Measurements from ENCODE around the gene SH3RF1. TPM values are rescaled to one million over a fixed set of nuclear protein-coding genes. Genes with fewer than 3 reads are reported as not detected.

Gene SH3RF1
- total and polyA plus RNA-seq, 10 of the 15 experiments (the other 5 are each of a cell fraction or from before 2014, with no cell fraction given) = 4.5 to 22.5 (median 10.4) TPM

DNA sequence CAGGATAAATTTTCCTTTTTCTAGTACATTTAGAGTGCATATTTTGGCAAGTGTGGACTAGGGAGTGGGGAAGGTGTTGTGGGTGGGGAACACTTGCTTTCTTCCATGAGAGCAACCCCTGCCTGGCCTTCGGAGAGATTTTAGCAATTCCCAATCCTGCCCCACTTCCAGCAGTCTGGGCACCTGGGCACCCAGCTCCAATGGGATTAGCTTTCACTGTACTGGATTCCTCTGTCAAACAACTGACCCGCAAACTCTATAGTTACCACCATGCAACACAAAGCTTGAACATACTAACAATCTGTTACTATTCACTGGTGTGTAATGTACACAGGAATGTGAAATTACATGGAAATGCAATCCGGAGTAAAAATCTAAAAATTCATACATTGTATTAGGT lies 50.3 kb downstream of the SH3RF1 start:
- Histone ChIP-seq H3K36me3 (ENCODE audit: control insufficient read depth in 2 of 2, insufficient read depth in 2 of 2, low read length in 1 of 2) (peaks cover 0 to 9% of the 10 kb centered on the region in 2 experiments; a peak in 1 of 4 replicates), H3K4me2 (ENCODE audit: control insufficient read depth, insufficient read depth) (no peak overlapping the region), H3K79me2 (ENCODE audit: control insufficient read depth, insufficient read depth, low read length) (peaks cover 10% of the 10 kb centered on the region), H3K9me3 (replicated peaks; ENCODE audit: control insufficient read depth, insufficient read depth, low read length) (no peaks in the 10 kb centered on the region; the same call in 1 of the 3 replicates), H3K4me3 (no peak overlapping the region), H3K4me1 (ENCODE audit: control insufficient read depth, insufficient read depth, low read length) (peaks cover 9% of the 10 kb centered on the region), H3K27ac (ENCODE audit: control insufficient read depth, insufficient read depth) (no peak overlapping the region), H2AFZ (ENCODE audit: control insufficient read depth, low read depth, low read length) (no peak overlapping the region), H3K9ac (ENCODE audit: control insufficient read depth, insufficient read depth, low read length) (no peak overlapping the region), H4K20me1 (ENCODE audit: control insufficient read depth, insufficient read depth) (no peaks in the 10 kb centered on the region), H3K27me3 (replicated peaks in 1 of 2; ENCODE audit: control insufficient read depth in 2 of 2, insufficient read depth in 2 of 2, low read length in 1 of 2) (no peaks in the 10 kb centered on the region)
- BruUV-seq (replicated peaks) = no TSS peak
- ChIA-PET CTCF (interaction anchor here (0.9 kb wide), 1 partner anchor 299 kb away, joined by 3 read pairs; no protein-coding TSS in a partner anchor), SMC1A (ENCODE audit: uncharacterized antibody, unreplicated experiment) (interaction anchor here (1.4 to 2.0 kb wide), 2 partner anchors 10 to 49 kb away, joined by 4 to 6 read pairs; no protein-coding TSS in a partner anchor), POLR2A (no interaction called here), RAD21 (ENCODE audit: unreplicated experiment) (no interaction called here)
- TF ChIP-seq RBBP5 (conservative IDR thresholded peaks at IDR 0.05) (no peak), TAF1 (IDR thresholded peaks at IDR 0.05; ENCODE audit: borderline replicate concordance, low read depth, low read length) (no peak), RELA (IDR thresholded peaks at IDR 0.05; ENCODE audit: borderline replicate concordance, partially characterized antibody) (no peak), ZNF24 (IDR thresholded peaks at IDR 0.05) (no peak), HDAC2 (IDR thresholded peaks at IDR 0.05) (no peak), HDGF (IDR thresholded peaks at IDR 0.05) (no peak), BACH1 (IDR thresholded peaks at IDR 0.05; ENCODE audit: borderline replicate concordance) (no peak), CHD1 (IDR thresholded peaks at IDR 0.05; ENCODE audit: low read depth, low read length) (no peak), NFYB (IDR thresholded peaks at IDR 0.05; ENCODE audit: insufficient read depth, low read depth, low read length) (no peak), MTA2 (IDR thresholded peaks at IDR 0.05; ENCODE audit: low read depth) (no peak)
- TF ChIP-seq, protein P1, sequence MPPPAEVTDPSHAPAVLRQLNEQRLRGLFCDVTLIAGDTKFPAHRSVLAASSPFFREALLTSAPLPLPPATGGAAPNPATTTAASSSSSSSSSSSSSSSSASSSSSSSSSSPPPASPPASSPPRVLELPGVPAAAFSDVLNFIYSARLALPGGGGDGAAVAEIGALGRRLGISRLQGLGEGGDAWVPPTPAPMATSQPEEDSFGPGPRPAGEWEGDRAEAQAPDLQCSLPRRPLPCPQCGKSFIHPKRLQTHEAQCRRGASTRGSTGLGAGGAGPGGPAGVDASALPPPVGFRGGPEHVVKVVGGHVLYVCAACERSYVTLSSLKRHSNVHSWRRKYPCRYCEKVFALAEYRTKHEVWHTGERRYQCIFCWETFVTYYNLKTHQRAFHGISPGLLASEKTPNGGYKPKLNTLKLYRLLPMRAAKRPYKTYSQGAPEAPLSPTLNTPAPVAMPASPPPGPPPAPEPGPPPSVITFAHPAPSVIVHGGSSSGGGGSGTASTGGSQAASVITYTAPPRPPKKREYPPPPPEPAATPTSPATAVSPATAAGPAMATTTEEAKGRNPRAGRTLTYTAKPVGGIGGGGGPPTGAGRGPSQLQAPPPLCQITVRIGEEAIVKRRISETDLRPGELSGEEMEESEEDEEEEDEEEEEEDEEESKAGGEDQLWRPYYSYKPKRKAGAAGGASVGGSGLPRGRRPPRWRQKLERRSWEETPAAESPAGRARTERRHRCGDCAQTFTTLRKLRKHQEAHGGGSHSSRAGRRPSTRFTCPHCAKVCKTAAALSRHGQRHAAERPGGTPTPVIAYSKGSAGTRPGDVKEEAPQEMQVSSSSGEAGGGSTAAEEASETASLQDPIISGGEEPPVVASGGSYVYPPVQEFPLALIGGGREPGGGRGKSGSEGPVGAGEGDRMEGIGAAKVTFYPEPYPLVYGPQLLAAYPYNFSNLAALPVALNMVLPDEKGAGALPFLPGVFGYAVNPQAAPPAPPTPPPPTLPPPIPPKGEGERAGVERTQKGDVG (CRISPR knock-in tag; IDR thresholded peaks at IDR 0.05) = no peak
- TF ChIP-seq, protein P2, sequence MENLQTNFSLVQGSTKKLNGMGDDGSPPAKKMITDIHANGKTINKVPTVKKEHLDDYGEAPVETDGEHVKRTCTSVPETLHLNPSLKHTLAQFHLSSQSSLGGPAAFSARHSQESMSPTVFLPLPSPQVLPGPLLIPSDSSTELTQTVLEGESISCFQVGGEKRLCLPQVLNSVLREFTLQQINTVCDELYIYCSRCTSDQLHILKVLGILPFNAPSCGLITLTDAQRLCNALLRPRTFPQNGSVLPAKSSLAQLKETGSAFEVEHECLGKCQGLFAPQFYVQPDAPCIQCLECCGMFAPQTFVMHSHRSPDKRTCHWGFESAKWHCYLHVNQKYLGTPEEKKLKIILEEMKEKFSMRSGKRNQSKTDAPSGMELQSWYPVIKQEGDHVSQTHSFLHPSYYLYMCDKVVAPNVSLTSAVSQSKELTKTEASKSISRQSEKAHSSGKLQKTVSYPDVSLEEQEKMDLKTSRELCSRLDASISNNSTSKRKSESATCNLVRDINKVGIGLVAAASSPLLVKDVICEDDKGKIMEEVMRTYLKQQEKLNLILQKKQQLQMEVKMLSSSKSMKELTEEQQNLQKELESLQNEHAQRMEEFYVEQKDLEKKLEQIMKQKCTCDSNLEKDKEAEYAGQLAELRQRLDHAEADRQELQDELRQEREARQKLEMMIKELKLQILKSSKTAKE (IDR thresholded peaks at IDR 0.05; ENCODE audit: low read depth, poor library complexity, severe bottlenecking) = no peak
- TF ChIP-seq, protein P3, sequence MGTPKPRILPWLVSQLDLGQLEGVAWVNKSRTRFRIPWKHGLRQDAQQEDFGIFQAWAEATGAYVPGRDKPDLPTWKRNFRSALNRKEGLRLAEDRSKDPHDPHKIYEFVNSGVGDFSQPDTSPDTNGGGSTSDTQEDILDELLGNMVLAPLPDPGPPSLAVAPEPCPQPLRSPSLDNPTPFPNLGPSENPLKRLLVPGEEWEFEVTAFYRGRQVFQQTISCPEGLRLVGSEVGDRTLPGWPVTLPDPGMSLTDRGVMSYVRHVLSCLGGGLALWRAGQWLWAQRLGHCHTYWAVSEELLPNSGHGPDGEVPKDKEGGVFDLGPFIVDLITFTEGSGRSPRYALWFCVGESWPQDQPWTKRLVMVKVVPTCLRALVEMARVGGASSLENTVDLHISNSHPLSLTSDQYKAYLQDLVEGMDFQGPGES (IDR thresholded peaks at IDR 0.05) = no peak
- FAIRE-seq (no peak), ATAC-seq (no peak), DNase-seq (ENCODE audit: low read depth, low spot score) (no peak)
- 99% methylated on average over 3 of the region's 3 CpGs for WGBS (ENCODE audit: insufficient coverage, insufficient replicate concordance, low lambda C conversion rate, missing lambda C conversion rate)
- intact Hi-C loops (cut with micrococcal nuclease; ENCODE audit: unreplicated experiment) (no loop called here), in situ Hi-C loops (cut with MboI) (no loop called here)

Data from GM12878 (cell line).